Cortex of kidney (tissue), 1 donor: Measurements from ENCODE around the gene PTGS1.

Experiments used
- DNase-seq: peaks from one replicate; lab custom pipeline; 2025; lab: John Stamatoyannopoulos, UW

PTGS1 gene

GRCh38 chr9:122374885-122375420, 4.1 kb downstream of the PTGS1 start:
- DNase-seq, result no peak

- no peak for DNase-seq
These were observed 6.0 kb downstream of the PTGS1 start for GRCh38 chr9:122376796-122377195.

- DNase-seq, result no peak
These were observed 6.7 kb downstream of the PTGS1 start for GRCh38 chr9:122377241-122378164.

GRCh38 chr9:122378236-122378635, 7.4 kb downstream of the PTGS1 start:
- no peak for DNase-seq

- DNase-seq, result no peak
These were observed 8.5 kb downstream of the PTGS1 start for GRCh38 chr9:122379340-122379739.

GRCh38 chr9:122380293-122380692, 9.5 kb downstream of the PTGS1 start:
- no peak for DNase-seq

GRCh38 chr9:122381206-122381950, 10.6 kb downstream of the PTGS1 start:
- no peak for DNase-seq

- no peak for DNase-seq
These were observed 12.4 kb downstream of the PTGS1 start for GRCh38 chr9:122382901-122383850.

- DNase-seq, result no peak
These were observed 13.2 kb downstream of the PTGS1 start for GRCh38 chr9:122383992-122384461.

- DNase-seq, result no peak
These were observed 15.6 kb downstream of the PTGS1 start for GRCh38 chr9:122386311-122386872.

- no peak for DNase-seq
These were observed 16.7 kb downstream of the PTGS1 start for GRCh38 chr9:122387536-122387935.

GRCh38 chr9:122389195-122389594, 18.4 kb downstream of the PTGS1 start:
- DNase-seq, result no peak

- DNase-seq, result no peak
These were observed 19.1 kb downstream of the PTGS1 start for GRCh38 chr9:122389799-122390481.

- no peak for DNase-seq
These were observed 21.5 kb downstream of the PTGS1 start for GRCh38 chr9:122392284-122392683.

GRCh38 chr9:122392714-122393113, 21.9 kb downstream of the PTGS1 start:
- no peak for DNase-seq

GRCh38 chr9:122393284-122393983, 22.6 kb downstream of the PTGS1 start:
- no peak for DNase-seq

- DNase-seq, result no peak
These were observed 23.7 kb downstream of the PTGS1 start for GRCh38 chr9:122394265-122395125.

GRCh38 chr9:122396614-122397148, 25.9 kb downstream of the PTGS1 start:
- DNase-seq, result no peak

- DNase-seq, result no peak
These were observed 26.9 kb downstream of the PTGS1 start for GRCh38 chr9:122397749-122398148.
